OCI-LY1 (cell line): Measurements from ENCODE around the gene NMNAT1.

Experiments used
- EZH2 ChIP-seq: fragments of 200-600 bp; sonication (generic), shearing (Covaris generic); IDR thresholded peaks from 2 replicates; pipeline ENCODE4 v1.8.0; 2017; ENCODE audit warnings: borderline replicate concordance, mixed run types, mild to moderate bottlenecking, antibody characterized with exemption, low read length, moderate library complexity, mixed read lengths
- TF ChIP-seq, protein P1 (sequence below): fragments of 200-600 bp; sonication (generic), shearing (Covaris generic); IDR thresholded peaks from 2 replicates; pipeline ENCODE4 v1.5.1; 2017; ENCODE audit warnings: mild to moderate bottlenecking, antibody characterized with exemption, low read length, moderate library complexity, mixed read lengths

DNA sequence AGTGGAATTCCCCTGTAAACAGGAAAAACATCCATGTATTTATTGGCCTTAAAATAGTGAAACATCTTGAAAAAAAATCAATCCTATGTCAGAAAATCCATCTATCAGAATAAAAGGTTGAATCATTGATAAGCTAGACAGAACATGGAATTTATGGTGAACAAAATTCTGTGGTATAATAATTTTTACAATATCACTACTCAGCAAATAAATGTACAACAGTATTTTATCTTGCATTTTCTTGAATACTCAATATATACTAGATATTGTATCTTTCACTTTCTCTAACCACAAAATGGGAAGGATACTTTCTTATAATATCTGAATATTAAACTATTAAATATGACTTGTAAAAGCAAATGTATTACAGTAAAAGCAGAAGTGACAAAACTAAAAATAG lies 83.8 kb downstream of the NMNAT1 start:
- TF ChIP-seq, protein P1, sequence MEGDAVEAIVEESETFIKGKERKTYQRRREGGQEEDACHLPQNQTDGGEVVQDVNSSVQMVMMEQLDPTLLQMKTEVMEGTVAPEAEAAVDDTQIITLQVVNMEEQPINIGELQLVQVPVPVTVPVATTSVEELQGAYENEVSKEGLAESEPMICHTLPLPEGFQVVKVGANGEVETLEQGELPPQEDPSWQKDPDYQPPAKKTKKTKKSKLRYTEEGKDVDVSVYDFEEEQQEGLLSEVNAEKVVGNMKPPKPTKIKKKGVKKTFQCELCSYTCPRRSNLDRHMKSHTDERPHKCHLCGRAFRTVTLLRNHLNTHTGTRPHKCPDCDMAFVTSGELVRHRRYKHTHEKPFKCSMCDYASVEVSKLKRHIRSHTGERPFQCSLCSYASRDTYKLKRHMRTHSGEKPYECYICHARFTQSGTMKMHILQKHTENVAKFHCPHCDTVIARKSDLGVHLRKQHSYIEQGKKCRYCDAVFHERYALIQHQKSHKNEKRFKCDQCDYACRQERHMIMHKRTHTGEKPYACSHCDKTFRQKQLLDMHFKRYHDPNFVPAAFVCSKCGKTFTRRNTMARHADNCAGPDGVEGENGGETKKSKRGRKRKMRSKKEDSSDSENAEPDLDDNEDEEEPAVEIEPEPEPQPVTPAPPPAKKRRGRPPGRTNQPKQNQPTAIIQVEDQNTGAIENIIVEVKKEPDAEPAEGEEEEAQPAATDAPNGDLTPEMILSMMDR: no peak
- TF ChIP-seq EZH2: no peak
